Right ventricle myocardium inferior (tissue), 1 donor: ENCODE measurements around the gene TBC1D4. TPM values are rescaled to one million over a fixed set of nuclear protein-coding genes. Genes with fewer than 3 reads are reported as not detected.

Source experiments
- total RNA-seq: library from RNA; stranded (reverse); fragmentation: NEBNext Ultra II Directional; extraction: Animal tissue kit (Norgen Biotek cat#: 25700); gene quantifications from one replicate; pipeline ENCODE4 v1.2.1, GENCODE V29; 2021
- donor health status: DM: no; HTN: yes; CAD: no; lungs with severe emphysema.

The TBC1D4 gene
- total RNA-seq, 1 donor from 2014 or later: 86.8 TPM

Other genes starting within 250 kb of the TBC1D4 start
- 126 TPM for gene COMMD6, start 55.7 kb upstream of the TBC1D4 start, total RNA-seq
- gene UCHL3, start 67.6 kb upstream of the TBC1D4 start, total RNA-seq: 21.2 TPM
- 392 TPM for gene LMO7, start 154.2 kb upstream of the TBC1D4 start, total RNA-seq